ENCODE results near the gene ACER2.

Gene ACER2

GRCh38 chr9:19404283-19405075, 4.3 kb upstream of the ACER2 start:
- peak overlapping the region; percentile 9 for H3K4me2 ChIP-seq (ENCODE audit: low read length)
- no peak overlapping the region for H3K4me3 ChIP-seq (ENCODE audit: low read depth, low read length)
- H3K9me3 ChIP-seq (ENCODE audit: control insufficient read depth, low read length): no peaks in the 10 kb centered on the region
- H3K27me3 ChIP-seq (ENCODE audit: control insufficient read depth, insufficient read depth, low read length): no peaks in the 10 kb centered on the region
- no peaks in the 10 kb centered on the region for H3K4me1 ChIP-seq
- no peak overlapping the region for H3K27ac ChIP-seq
- H3K9ac ChIP-seq: no peak overlapping the region
- H3K36me3 ChIP-seq (ENCODE audit: control insufficient read depth, insufficient read depth, low read length): no peaks in the 10 kb centered on the region
- H2AFZ ChIP-seq: no peak overlapping the region
- H3K79me2 ChIP-seq: no peaks in the 10 kb centered on the region
- TF ChIP-seq, protein P1, sequence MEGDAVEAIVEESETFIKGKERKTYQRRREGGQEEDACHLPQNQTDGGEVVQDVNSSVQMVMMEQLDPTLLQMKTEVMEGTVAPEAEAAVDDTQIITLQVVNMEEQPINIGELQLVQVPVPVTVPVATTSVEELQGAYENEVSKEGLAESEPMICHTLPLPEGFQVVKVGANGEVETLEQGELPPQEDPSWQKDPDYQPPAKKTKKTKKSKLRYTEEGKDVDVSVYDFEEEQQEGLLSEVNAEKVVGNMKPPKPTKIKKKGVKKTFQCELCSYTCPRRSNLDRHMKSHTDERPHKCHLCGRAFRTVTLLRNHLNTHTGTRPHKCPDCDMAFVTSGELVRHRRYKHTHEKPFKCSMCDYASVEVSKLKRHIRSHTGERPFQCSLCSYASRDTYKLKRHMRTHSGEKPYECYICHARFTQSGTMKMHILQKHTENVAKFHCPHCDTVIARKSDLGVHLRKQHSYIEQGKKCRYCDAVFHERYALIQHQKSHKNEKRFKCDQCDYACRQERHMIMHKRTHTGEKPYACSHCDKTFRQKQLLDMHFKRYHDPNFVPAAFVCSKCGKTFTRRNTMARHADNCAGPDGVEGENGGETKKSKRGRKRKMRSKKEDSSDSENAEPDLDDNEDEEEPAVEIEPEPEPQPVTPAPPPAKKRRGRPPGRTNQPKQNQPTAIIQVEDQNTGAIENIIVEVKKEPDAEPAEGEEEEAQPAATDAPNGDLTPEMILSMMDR (IDR thresholded peaks at IDR 0.05): no peak

DNA sequence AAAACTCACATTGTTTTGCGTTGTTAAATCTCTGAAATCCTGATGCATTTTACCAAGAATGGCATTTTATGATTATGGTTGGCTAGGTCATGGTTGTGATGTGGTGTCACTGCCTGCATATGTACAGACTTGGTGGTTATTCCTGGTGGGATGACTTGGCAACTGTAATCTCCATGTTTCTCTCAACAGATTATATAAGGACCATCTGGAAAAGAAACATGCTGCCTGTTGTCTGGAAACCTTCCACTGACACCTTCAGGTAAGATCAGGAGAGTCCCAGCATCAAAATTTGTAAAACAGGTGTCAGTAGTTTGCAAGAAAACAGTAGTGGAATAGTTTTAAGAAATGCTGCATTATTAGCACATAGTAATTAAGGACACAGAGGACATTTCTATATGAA, 3.0 kb upstream of the ACER2 start:
- H3K79me2 ChIP-seq: no peaks in the 10 kb centered on the region
- H3K9me3 ChIP-seq (ENCODE audit: control insufficient read depth, low read length): no peaks in the 10 kb centered on the region
- TF ChIP-seq, protein P1 (IDR thresholded peaks at IDR 0.05): no peak
- no peak overlapping the region for H3K4me3 ChIP-seq (ENCODE audit: low read depth, low read length)
- no peak overlapping the region for H3K9ac ChIP-seq
- no peak overlapping the region for H3K27ac ChIP-seq
- H3K4me2 ChIP-seq (ENCODE audit: low read length): no peak overlapping the region
- no peak overlapping the region for H2AFZ ChIP-seq
- no peaks in the 10 kb centered on the region for H3K27me3 ChIP-seq (ENCODE audit: control insufficient read depth, insufficient read depth, low read length)
- peaks cover 3% of the 10 kb centered on the region for H3K4me1 ChIP-seq
- H3K36me3 ChIP-seq (ENCODE audit: control insufficient read depth, insufficient read depth, low read length): no peaks in the 10 kb centered on the region

GRCh38 chr9:19408316-19408692, 505 bp upstream of the ACER2 start:
- Histone ChIP-seq H3K36me3 (ENCODE audit: control insufficient read depth, insufficient read depth, low read length) (no peaks in the 10 kb centered on the region), H3K27ac (peak overlapping the region; percentile 69), H3K4me2 (ENCODE audit: low read length) (peak overlapping the region; percentile 79), H3K9ac (no peak overlapping the region), H3K27me3 (ENCODE audit: control insufficient read depth, insufficient read depth, low read length) (no peaks in the 10 kb centered on the region), H3K4me3 (ENCODE audit: low read depth, low read length) (peak overlapping the region; percentile 63), H3K9me3 (ENCODE audit: control insufficient read depth, low read length) (no peaks in the 10 kb centered on the region), H3K4me1 (peaks cover 3% of the 10 kb centered on the region), H3K79me2 (no peaks in the 10 kb centered on the region), H2AFZ (peak overlapping the region; percentile 86)
- TF ChIP-seq, protein P1 (IDR thresholded peaks at IDR 0.05): no peak

- peak overlapping the region; percentile 69 for H3K27ac ChIP-seq
- peak overlapping the region; percentile 86 for H2AFZ ChIP-seq
- H3K4me3 ChIP-seq (ENCODE audit: low read depth, low read length): peak overlapping the region; percentile 63
- H3K4me1 ChIP-seq: peaks cover 3% of the 10 kb centered on the region
- peak overlapping the region; percentile 79 for H3K4me2 ChIP-seq (ENCODE audit: low read length)
- H3K36me3 ChIP-seq (ENCODE audit: control insufficient read depth, insufficient read depth, low read length): no peaks in the 10 kb centered on the region
- no peaks in the 10 kb centered on the region for H3K27me3 ChIP-seq (ENCODE audit: control insufficient read depth, insufficient read depth, low read length)
- H3K79me2 ChIP-seq: no peaks in the 10 kb centered on the region
- H3K9ac ChIP-seq: no peak overlapping the region
- H3K9me3 ChIP-seq (ENCODE audit: control insufficient read depth, low read length): no peaks in the 10 kb centered on the region
- TF ChIP-seq, protein P1 (IDR thresholded peaks at IDR 0.05): no peak
Observed at GRCh38 chr9:19409401-19410194, 789 bp downstream of the ACER2 start.

Measured in parathyroid adenoma (tissue), 2 donors.